Measurements from ENCODE around the gene RBP2. TPM values are rescaled to one million over a fixed set of nuclear protein-coding genes. Genes with fewer than 3 reads are reported as not detected.

Gene RBP2
- total RNA-seq, 6 experiments from 2014 or later = not detected

- Mint-ChIP-seq H3K4me1 (ENCODE audit: low read depth) (no peaks in the 10 kb centered on the region), H3K9me3 (peaks cover 45% of the 10 kb centered on the region), H3K27ac (no peak overlapping the region), H3K27me3 (ENCODE audit: insufficient read depth) (no peaks in the 10 kb centered on the region), H3K36me3 (ENCODE audit: low read depth) (peaks cover 4% of the 10 kb centered on the region; the same call in 1 of the 2 replicates), H3K4me3 (no peak overlapping the region)
- TF ChIP-seq, protein P1, sequence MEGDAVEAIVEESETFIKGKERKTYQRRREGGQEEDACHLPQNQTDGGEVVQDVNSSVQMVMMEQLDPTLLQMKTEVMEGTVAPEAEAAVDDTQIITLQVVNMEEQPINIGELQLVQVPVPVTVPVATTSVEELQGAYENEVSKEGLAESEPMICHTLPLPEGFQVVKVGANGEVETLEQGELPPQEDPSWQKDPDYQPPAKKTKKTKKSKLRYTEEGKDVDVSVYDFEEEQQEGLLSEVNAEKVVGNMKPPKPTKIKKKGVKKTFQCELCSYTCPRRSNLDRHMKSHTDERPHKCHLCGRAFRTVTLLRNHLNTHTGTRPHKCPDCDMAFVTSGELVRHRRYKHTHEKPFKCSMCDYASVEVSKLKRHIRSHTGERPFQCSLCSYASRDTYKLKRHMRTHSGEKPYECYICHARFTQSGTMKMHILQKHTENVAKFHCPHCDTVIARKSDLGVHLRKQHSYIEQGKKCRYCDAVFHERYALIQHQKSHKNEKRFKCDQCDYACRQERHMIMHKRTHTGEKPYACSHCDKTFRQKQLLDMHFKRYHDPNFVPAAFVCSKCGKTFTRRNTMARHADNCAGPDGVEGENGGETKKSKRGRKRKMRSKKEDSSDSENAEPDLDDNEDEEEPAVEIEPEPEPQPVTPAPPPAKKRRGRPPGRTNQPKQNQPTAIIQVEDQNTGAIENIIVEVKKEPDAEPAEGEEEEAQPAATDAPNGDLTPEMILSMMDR (IDR thresholded peaks at IDR 0.05) = no peak
- no peak for DNase-seq
Measured at GRCh38 chr3:139521816-139522215, 45.5 kb upstream of the RBP2 start.

GRCh38 chr3:139521144-139521543, 44.8 kb upstream of the RBP2 start:
- H3K4me1 Mint-ChIP-seq (ENCODE audit: low read depth) = no peaks in the 10 kb centered on the region
- TF ChIP-seq, protein P1 (IDR thresholded peaks at IDR 0.05) = no peak

DNA sequence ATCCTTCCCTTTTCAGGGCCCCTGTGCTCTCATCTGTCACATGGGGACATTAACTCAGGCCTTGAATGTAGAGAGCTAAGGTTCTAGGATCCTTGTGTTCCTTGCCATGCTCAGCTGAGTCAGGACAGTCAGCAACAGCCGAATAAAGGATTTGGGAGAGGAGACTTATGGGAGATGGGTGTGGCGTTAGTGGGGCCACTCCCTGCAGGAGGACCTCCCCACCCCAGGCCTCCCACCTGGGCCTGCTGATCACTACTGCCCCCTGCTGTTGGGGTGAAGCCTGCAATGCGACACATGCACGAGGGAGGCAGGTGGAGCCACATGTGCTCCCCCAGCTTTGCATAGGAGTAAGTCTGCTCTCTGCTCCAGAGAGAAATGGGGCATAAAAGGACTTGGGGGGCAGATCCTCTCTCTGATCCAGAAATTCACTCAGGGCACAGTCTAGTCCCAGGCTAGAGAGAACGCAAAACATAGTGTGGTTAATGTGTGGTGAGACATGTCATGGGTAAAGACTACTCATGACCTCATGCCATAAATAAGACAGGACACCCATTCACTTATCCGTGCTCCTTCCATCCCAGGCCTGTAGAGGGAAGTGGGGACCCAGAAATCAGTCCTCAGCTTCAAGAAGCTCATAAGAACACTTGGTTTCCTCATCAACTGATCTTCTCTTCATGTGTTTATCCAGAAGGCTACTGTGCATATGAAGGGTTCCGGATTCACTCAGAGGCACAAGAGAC, 43.9 kb upstream of the RBP2 start:
- DNase-seq = no peak
- no peak overlapping the region for H3K4me3 Mint-ChIP-seq

More at GRCh38 chr3:139521144-139521543, 44.8 kb upstream of the RBP2 start:
- H3K27ac Mint-ChIP-seq = no peak overlapping the region
- no peak overlapping the region for H3K4me3 Mint-ChIP-seq
- peaks cover 4% of the 10 kb centered on the region; the same call in 1 of the 2 replicates for H3K36me3 Mint-ChIP-seq (ENCODE audit: low read depth)
- H3K9me3 Mint-ChIP-seq = peaks cover 41% of the 10 kb centered on the region
- H3K27me3 Mint-ChIP-seq (ENCODE audit: insufficient read depth) = no peaks in the 10 kb centered on the region
- DNase-seq = no peak

GRCh38 chr3:139518926-139519842, 42.9 kb upstream of the RBP2 start:
- peaks cover 41% of the 10 kb centered on the region for H3K9me3 Mint-ChIP-seq
- H3K4me1 Mint-ChIP-seq (ENCODE audit: low read depth) = no peaks in the 10 kb centered on the region
- H3K4me3 Mint-ChIP-seq = no peak overlapping the region
- DNase-seq = no peak
- H3K27me3 Mint-ChIP-seq (ENCODE audit: insufficient read depth) = no peaks in the 10 kb centered on the region
- H3K27ac Mint-ChIP-seq = no peak overlapping the region
- peaks cover 4% of the 10 kb centered on the region; the same call in 1 of the 2 replicates for H3K36me3 Mint-ChIP-seq (ENCODE audit: low read depth)
- TF ChIP-seq, protein P1 (IDR thresholded peaks at IDR 0.05) = no peak

More for the DNA sequence above, 43.9 kb upstream of the RBP2 start:
- Mint-ChIP-seq H3K27ac (no peak overlapping the region), H3K4me1 (ENCODE audit: low read depth) (no peaks in the 10 kb centered on the region), H3K9me3 (peaks cover 41% of the 10 kb centered on the region), H3K36me3 (ENCODE audit: low read depth) (peaks cover 4% of the 10 kb centered on the region; the same call in 1 of the 2 replicates), H3K27me3 (ENCODE audit: insufficient read depth) (no peaks in the 10 kb centered on the region)
- TF ChIP-seq, protein P1 (IDR thresholded peaks at IDR 0.05) = peak; percentile 13; the same call in 1 of the 2 replicates

DNA sequence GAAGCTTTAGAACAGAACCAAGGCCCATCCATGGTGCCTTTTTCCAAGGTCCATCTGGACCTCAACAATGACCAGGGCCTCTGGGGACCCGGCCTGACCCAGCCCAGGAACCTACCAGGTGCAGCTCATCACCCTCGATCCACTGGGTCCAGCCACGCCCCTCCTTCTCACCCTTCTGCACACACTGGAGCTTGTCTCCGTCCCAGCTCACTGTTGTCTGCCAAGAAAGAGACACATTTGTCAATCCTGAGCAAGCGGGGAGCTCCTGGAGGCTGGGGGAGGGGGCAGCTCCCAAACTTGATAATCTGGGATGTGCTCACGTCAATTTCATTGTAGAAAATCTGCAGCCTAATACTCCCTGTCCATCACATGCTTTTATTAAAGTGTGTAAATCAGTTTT, 42.0 kb upstream of the RBP2 start:
- Mint-ChIP-seq H3K36me3 (ENCODE audit: low read depth) (peaks cover 4% of the 10 kb centered on the region; the same call in 1 of the 2 replicates), H3K9me3 (peaks cover 41% of the 10 kb centered on the region), H3K27me3 (ENCODE audit: insufficient read depth) (no peaks in the 10 kb centered on the region), H3K4me3 (no peak overlapping the region), H3K4me1 (ENCODE audit: low read depth) (no peaks in the 10 kb centered on the region), H3K27ac (no peak overlapping the region)
- DNase-seq = no peak
- TF ChIP-seq, protein P1 (IDR thresholded peaks at IDR 0.05) = no peak

Data from HFFc6 (cell line).